GM19328 (cell line): ENCODE measurements around the gene HLA-G.
"Not testable (repeated sequence)": the region's sequence is repeated elsewhere in the genome, so short reads cannot be mapped to it uniquely, and the experiment has no call there.

Source experiments
- ATAC-seq: cut with Tn5 transposase; IDR thresholded peaks from one replicate; pipeline ENCODE4 v1.9.1; 2021; ENCODE audit warnings: mild to moderate bottlenecking, moderate library complexity; ENCODE audit not compliant: unreplicated experiment

Gene HLA-G

DNA sequence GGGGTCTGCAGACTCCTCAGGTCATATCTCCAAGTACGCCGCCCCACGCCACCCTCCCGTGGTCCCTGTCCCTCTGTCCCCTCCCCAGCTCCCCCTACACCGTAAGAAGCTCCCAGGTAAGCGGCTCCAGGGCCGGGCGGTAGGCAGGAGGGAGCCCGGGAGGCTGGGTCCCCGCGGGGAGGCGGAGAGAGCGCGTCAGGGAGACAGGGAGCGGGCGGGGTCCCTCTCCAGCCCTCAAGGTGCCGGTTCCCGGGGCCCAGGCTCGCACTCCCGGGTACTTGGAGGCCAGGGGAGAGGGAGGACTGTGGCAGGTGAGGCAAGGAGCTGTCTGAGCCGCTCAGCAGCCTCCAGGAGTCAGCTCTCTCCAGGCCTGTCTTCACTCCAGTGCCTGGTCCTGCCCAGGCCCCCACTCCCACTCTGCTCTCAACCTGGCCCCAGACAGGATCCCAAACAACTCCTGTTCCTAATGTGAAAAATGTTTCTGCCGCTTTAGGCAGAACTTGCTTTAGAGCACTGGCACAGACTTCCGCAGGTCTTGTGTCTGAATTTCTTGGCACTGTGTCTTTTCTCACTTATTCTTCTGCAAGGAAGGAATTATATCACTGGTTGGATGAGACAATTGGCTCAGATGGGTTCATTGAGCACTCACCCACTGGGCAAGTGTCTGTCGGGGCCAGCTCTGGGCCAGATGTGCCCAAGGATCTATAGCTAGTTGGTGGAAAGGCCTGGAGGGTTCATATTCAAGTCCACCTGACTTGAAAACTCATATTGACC lies 36.6 kb downstream of the HLA-G start:
- ATAC-seq: no peak

GRCh38 chr6:29865631-29866030 lies 38.0 kb downstream of the HLA-G start:
- ATAC-seq: no peak

GRCh38 chr6:29870104-29870503 lies 42.5 kb downstream of the HLA-G start:
- no peak for ATAC-seq

- ATAC-seq: no peak
Observed at GRCh38 chr6:29872791-29873190, 45.2 kb downstream of the HLA-G start.

DNA sequence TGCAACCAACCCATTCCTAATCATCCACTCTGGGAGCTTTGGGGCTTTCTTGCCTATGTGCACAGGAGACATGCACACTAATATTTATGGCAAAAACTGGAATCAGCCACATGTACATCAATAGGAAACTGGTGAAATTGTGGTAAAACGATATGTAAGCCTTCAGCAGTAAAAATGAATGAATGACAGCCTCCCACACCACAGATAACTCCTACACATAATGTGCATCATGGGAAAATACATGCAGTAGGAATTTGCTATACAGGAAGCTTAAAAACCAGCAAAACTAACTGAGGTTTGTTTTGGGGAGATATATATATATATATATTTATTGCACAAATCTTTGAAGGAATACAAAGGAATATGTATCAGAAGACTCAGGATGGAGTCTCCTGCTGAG lies 47.6 kb downstream of the HLA-G start:
- ATAC-seq: no peak

GRCh38 chr6:29875734-29876133 lies 48.1 kb downstream of the HLA-G start:
- ATAC-seq: not testable (repeated sequence)
